Measurements from ENCODE around the gene RNF207. TPM values are rescaled to one million over a fixed set of nuclear protein-coding genes. Genes with fewer than 3 reads are reported as not detected.

The RNF207 gene
- total and polyA plus RNA-seq, 2 donors (not counting 1 experiment from before 2014, with no cell fraction given) = 2.6 to 17.2 TPM

DNA sequence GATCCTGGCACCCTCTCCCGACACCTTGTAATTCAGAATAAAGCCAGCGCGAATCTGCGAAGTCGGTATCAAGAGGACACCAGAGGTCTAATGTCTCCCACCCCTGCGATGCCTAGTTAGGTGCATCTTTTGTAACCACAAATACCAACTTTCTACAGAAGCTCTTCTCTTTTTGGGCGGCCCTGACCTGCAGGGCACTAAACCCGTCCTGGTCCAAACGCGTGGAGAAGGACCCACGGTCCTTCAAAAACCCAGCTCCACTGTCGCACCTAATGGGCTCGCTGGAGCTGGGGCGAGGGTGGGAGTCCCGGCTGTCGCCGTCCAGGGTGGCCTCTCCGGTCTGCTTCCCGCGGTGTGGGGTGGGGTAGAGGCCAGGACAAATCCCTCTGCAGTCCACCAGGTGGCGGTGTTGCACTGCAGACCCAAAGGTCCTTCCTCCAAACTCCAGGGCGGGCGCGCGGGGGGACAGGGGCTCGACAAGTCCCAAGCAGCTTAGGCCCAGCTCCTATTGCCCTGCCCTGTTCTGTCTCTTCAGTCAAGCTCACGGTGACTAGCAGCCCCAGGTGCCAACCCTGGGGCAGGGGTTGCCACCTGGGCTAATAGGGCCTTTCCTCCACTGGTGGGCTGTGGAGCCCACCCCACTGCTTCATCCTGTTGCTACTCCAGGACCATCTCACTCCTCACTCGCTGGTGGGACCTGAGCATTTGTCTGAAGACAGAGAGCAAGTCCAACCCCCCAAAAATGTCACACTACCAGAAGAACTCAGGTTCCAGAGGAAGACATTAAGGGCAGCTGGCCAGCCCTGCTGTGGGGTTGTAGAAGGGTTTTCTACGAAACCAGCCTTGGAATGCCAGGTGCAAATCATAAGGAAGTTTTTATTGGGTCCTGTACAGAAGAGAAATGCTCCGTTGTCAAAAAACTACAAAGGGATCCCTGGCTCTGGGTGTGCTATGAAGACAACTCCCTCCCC lies 40.9 kb downstream of the RNF207 start:
- no peak overlapping the region for H3K4me3 ChIP-seq (replicated peaks in 1 of 4; ENCODE audit: control extremely low read depth in 1 of 4, insufficient read depth in 1 of 4, low read depth in 3 of 4, low read length in 4 of 4)
- no peaks in the 10 kb centered on the region for H4K20me1 ChIP-seq (ENCODE audit: control insufficient read depth, extremely low read depth, insufficient read depth, low read length)
- no peaks in the 10 kb centered on the region for H3K79me2 ChIP-seq (ENCODE audit: control insufficient read depth, insufficient read depth, low read length)
- H3K4me2 ChIP-seq (ENCODE audit: extremely low read depth, insufficient read depth, low read length) = peak overlapping the region; percentile 37
- no peaks in the 10 kb centered on the region for H3K36me3 ChIP-seq (ENCODE audit: control insufficient read depth, insufficient read depth, low read length)
- H2AFZ ChIP-seq (ENCODE audit: low read length) = no peak overlapping the region
- H3K27me3 ChIP-seq (ENCODE audit: control insufficient read depth, insufficient read depth, low read length) = peaks cover 24% of the 10 kb centered on the region
- H3K9me3 ChIP-seq (ENCODE audit: control insufficient read depth, insufficient read depth, low read depth, low read length) = no peaks in the 10 kb centered on the region
- peaks cover 5% of the 10 kb centered on the region for H3K4me1 ChIP-seq (ENCODE audit: control insufficient read depth, extremely low read depth, insufficient read depth, low read length)
- DNase-seq (ENCODE audit: low read depth in 2 of 2) = peak; percentile 57 to 76
- no peak overlapping the region for H3K27ac ChIP-seq (ENCODE audit: insufficient read depth, low read length)
- no peak overlapping the region for H3K9ac ChIP-seq (ENCODE audit: insufficient read depth, low read length)
- TF ChIP-seq CTCF (conservative IDR thresholded peaks at IDR 0.05 in 1 of 2, IDR thresholded peaks at IDR 0.05 in 1 of 2; ENCODE audit: low read depth in 1 of 2, low read length in 2 of 2) (peak; percentile 84 to 86), EZH2 (IDR thresholded peaks at IDR 0.05; ENCODE audit: low read length, missing control alignments) (peak; percentile 7)

DNA sequence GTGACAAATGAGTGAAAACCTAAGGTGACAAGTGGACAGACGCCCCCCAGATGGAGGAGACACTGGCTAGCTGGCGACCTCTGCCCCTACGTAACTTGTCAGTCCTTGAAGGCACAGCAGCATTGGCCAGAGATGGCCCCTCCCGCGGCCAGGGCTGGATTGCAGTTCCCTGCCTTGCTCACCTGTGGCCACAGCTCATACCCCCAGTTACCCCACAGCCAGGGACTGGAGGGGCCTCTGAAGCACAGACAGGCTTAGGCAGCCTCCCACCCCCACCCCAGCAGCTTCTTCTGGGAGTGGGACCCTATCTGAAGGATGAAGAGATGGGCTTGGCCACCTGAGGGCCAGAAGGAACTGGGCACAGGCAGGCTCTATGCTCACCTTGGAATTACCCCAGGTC lies 41.7 kb downstream of the RNF207 start:
- no peak overlapping the region for H3K4me2 ChIP-seq (ENCODE audit: extremely low read depth, insufficient read depth, low read length)
- no peak overlapping the region for H2AFZ ChIP-seq (ENCODE audit: low read length)
- H3K79me2 ChIP-seq (ENCODE audit: control insufficient read depth, insufficient read depth, low read length) = no peaks in the 10 kb centered on the region
- TF ChIP-seq EZH2 (IDR thresholded peaks at IDR 0.05; ENCODE audit: low read length, missing control alignments) (no peak), CTCF (conservative IDR thresholded peaks at IDR 0.05 in 1 of 2, IDR thresholded peaks at IDR 0.05 in 1 of 2; ENCODE audit: low read depth in 1 of 2, low read length in 2 of 2) (no peak)
- H3K9me3 ChIP-seq (ENCODE audit: control insufficient read depth, insufficient read depth, low read depth, low read length) = no peaks in the 10 kb centered on the region
- H3K27ac ChIP-seq (ENCODE audit: insufficient read depth, low read length) = no peak overlapping the region
- H3K36me3 ChIP-seq (ENCODE audit: control insufficient read depth, insufficient read depth, low read length) = no peaks in the 10 kb centered on the region
- H3K4me3 ChIP-seq (replicated peaks in 1 of 4; ENCODE audit: control extremely low read depth in 1 of 4, insufficient read depth in 1 of 4, low read depth in 3 of 4, low read length in 4 of 4) = no peak overlapping the region
- no peak overlapping the region for H3K9ac ChIP-seq (ENCODE audit: insufficient read depth, low read length)
- peaks cover 5% of the 10 kb centered on the region for H3K4me1 ChIP-seq (ENCODE audit: control insufficient read depth, extremely low read depth, insufficient read depth, low read length)
- DNase-seq (ENCODE audit: low read depth in 2 of 2) = no peak
- H4K20me1 ChIP-seq (ENCODE audit: control insufficient read depth, extremely low read depth, insufficient read depth, low read length) = no peaks in the 10 kb centered on the region
- H3K27me3 ChIP-seq (ENCODE audit: control insufficient read depth, insufficient read depth, low read length) = peaks cover 24% of the 10 kb centered on the region

DNA sequence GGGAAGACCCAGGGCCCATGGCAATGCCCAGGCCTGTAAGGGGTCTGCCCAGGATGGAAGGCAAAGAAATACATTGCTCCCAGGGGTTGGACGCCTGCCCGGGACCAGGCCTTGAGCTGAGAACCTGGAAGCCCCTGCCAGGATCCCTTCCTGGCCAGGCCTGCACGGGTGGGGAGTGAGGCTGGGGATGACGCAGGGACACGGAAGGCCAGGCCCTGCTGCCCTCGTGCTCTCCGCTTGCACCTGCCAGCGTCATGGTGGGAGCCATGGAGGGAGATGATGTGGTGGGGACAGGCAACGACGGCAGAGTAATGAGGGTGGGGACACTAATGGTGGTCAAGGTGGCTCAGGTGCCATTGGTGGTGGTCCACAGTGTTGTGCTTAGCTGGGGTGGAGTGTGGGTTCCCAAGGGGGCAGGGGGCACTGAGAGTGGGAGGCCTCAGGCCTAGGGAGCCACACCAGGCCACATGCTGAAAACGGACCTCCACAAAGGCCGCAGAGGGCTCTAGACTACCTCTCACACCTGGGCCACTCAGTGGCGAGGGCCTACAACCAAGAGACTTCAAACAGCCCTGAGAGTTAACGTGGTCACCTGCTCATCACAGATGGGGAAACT lies 42.4 kb downstream of the RNF207 start:
- H4K20me1 ChIP-seq (ENCODE audit: control insufficient read depth, extremely low read depth, insufficient read depth, low read length) = no peaks in the 10 kb centered on the region
- no peaks in the 10 kb centered on the region for H3K36me3 ChIP-seq (ENCODE audit: control insufficient read depth, insufficient read depth, low read length)
- no peaks in the 10 kb centered on the region for H3K9me3 ChIP-seq (ENCODE audit: control insufficient read depth, insufficient read depth, low read depth, low read length)
- no peak for DNase-seq (ENCODE audit: low read depth in 2 of 2)
- H3K4me1 ChIP-seq (ENCODE audit: control insufficient read depth, extremely low read depth, insufficient read depth, low read length) = peaks cover 5% of the 10 kb centered on the region
- no peak overlapping the region for H2AFZ ChIP-seq (ENCODE audit: low read length)
- no peaks in the 10 kb centered on the region for H3K79me2 ChIP-seq (ENCODE audit: control insufficient read depth, insufficient read depth, low read length)
- no peak for TF ChIP-seq EZH2 (IDR thresholded peaks at IDR 0.05; ENCODE audit: low read length, missing control alignments)
- TF ChIP-seq CTCF (conservative IDR thresholded peaks at IDR 0.05 in 1 of 2, IDR thresholded peaks at IDR 0.05 in 1 of 2; ENCODE audit: low read depth in 1 of 2, low read length in 2 of 2) = no peak
- H3K9ac ChIP-seq (ENCODE audit: insufficient read depth, low read length) = no peak overlapping the region
- H3K4me3 ChIP-seq (replicated peaks in 1 of 4; ENCODE audit: control extremely low read depth in 1 of 4, insufficient read depth in 1 of 4, low read depth in 3 of 4, low read length in 4 of 4) = no peak overlapping the region
- H3K4me2 ChIP-seq (ENCODE audit: extremely low read depth, insufficient read depth, low read length) = no peak overlapping the region
- no peak overlapping the region for H3K27ac ChIP-seq (ENCODE audit: insufficient read depth, low read length)
- peaks cover 18% of the 10 kb centered on the region for H3K27me3 ChIP-seq (ENCODE audit: control insufficient read depth, insufficient read depth, low read length)
